Astrocyte (in vitro differentiated cells and primary cell): ENCODE data around the gene UROC1. TPM values are rescaled to one million over a fixed set of nuclear protein-coding genes. Genes with fewer than 3 reads are reported as not detected.

Experiments used
- DNase-seq: peaks from one replicate; pipeline ENCODE4 v3.0.0-alpha.2; 2010; ENCODE audit warnings: low read depth
- FAIRE-seq: peaks from 2 replicates; lab custom pipeline; 2011; peaks lifted over from hg19 to GRCh38; lab: Jason Lieb, UNC
- H2AFZ ChIP-seq: 2 replicates; pipeline ENCODE4 v1.6.0; 2012; ENCODE audit warnings: low read depth, low read length, inconsistent platforms
- H3K27ac ChIP-seq: 2 replicates; pipeline ENCODE4 v1.5.1; 2011; ENCODE audit warnings: low read depth, low read length, inconsistent platforms
- H3K27me3 ChIP-seq: 2 replicates; pipeline ENCODE4 v1.6.0; 2011; ENCODE audit warnings: low read length, inconsistent platforms; ENCODE audit not compliant: insufficient read depth
- H3K36me3 ChIP-seq: 2 replicates; pipeline ENCODE4 v1.5.1; 2011; ENCODE audit warnings: low read length, inconsistent platforms; ENCODE audit not compliant: insufficient read depth
- H3K4me1 ChIP-seq: 2 replicates; pipeline ENCODE4 v1.5.1; 2011; ENCODE audit warnings: low read length, inconsistent platforms; ENCODE audit not compliant: insufficient read depth
- H3K4me2 ChIP-seq: 2 replicates; pipeline ENCODE4 v1.6.0; 2012; ENCODE audit warnings: low read length, inconsistent platforms
- H3K4me3 ChIP-seq: 2 replicates; pipeline ENCODE4 v1.5.1; 2011; ENCODE audit warnings: low read depth, mild to moderate bottlenecking, low read length, inconsistent platforms; ENCODE audit not compliant: insufficient read depth
- H3K79me2 ChIP-seq: 2 replicates; pipeline ENCODE4 v1.6.0; 2012; ENCODE audit warnings: mild to moderate bottlenecking, low read length, inconsistent platforms; ENCODE audit not compliant: insufficient read depth
- H3K9ac ChIP-seq: 2 replicates; pipeline ENCODE4 v1.6.0; 2012; ENCODE audit warnings: mild to moderate bottlenecking, low read length, inconsistent platforms
- H3K9me3 ChIP-seq: 2 replicates; pipeline ENCODE4 v1.5.1; 2012; ENCODE audit warnings: low read depth, mild to moderate bottlenecking, low read length, inconsistent platforms; ENCODE audit not compliant: insufficient read depth
- H4K20me1 ChIP-seq: 2 replicates; pipeline ENCODE4 v1.6.0; 2012; ENCODE audit warnings: low read length, inconsistent platforms; ENCODE audit not compliant: insufficient read depth
- H3K27ac Mint-ChIP-seq: one replicate; pipeline ENCODE4 v1.8.0; 2021; ENCODE audit warnings: mild to moderate bottlenecking, mixed read lengths; ENCODE audit not compliant: unreplicated experiment
- H3K27me3 Mint-ChIP-seq: one replicate; pipeline ENCODE4 v1.8.0; 2021; ENCODE audit warnings: low read depth, mixed read lengths; ENCODE audit not compliant: unreplicated experiment
- H3K36me3 Mint-ChIP-seq: one replicate; pipeline ENCODE4 v1.8.0; 2021; ENCODE audit warnings: low read depth, mixed read lengths; ENCODE audit not compliant: unreplicated experiment
- H3K4me1 Mint-ChIP-seq: one replicate; pipeline ENCODE4 v1.8.0; 2021; ENCODE audit warnings: low read depth, mixed read lengths; ENCODE audit not compliant: unreplicated experiment
- H3K4me3 Mint-ChIP-seq: one replicate; pipeline ENCODE4 v1.8.0; 2021; ENCODE audit warnings: mild to moderate bottlenecking, moderate library complexity, mixed read lengths; ENCODE audit not compliant: unreplicated experiment
- H3K9me3 Mint-ChIP-seq: one replicate; pipeline ENCODE4 v1.8.0; 2021; ENCODE audit warnings: mild to moderate bottlenecking, mixed read lengths; ENCODE audit not compliant: unreplicated experiment
- EZH2 ChIP-seq: IDR thresholded peaks from 2 replicates; pipeline ENCODE4 v1.6.1; 2012; ENCODE audit warnings: mild to moderate bottlenecking, low read length, inconsistent platforms; ENCODE audit not compliant: insufficient read depth
- total RNA-seq: library from RNA; stranded (reverse); gene quantifications from 2 replicates; pipeline ENCODE4 v1.2.1, GENCODE V29; 2021
- TF ChIP-seq, protein P1 (sequence below): IDR thresholded peaks from 2 replicates; pipeline ENCODE4 v1.5.1; 2011; ENCODE audit warnings: low read depth, mild to moderate bottlenecking, inconsistent platforms, low read length, moderate library complexity; ENCODE audit not compliant: insufficient read depth

UROC1 gene
- total RNA-seq, 1 donor from 2014 or later, result not detected

- peaks cover 22% of the 10 kb centered on the region for H3K27me3 ChIP-seq
- no peak overlapping the region for H3K27ac ChIP-seq
- no peaks in the 10 kb centered on the region for H3K4me1 ChIP-seq
- Mint-ChIP-seq H3K36me3 (no peaks in the 10 kb centered on the region), H3K9me3 (no peaks in the 10 kb centered on the region), H3K4me3 (no peak overlapping the region), H3K27me3 (peaks cover 24% of the 10 kb centered on the region), H3K27ac (no peak overlapping the region), H3K4me1 (no peaks in the 10 kb centered on the region)
- FAIRE-seq (no peak), DNase-seq (no peak)
- H3K4me2 ChIP-seq, result no peak overlapping the region
- H3K36me3 ChIP-seq, result no peaks in the 10 kb centered on the region
- H3K9me3 ChIP-seq, result no peaks in the 10 kb centered on the region
- no peak overlapping the region for H2AFZ ChIP-seq
- TF ChIP-seq EZH2, result no peak
- TF ChIP-seq, protein P1, sequence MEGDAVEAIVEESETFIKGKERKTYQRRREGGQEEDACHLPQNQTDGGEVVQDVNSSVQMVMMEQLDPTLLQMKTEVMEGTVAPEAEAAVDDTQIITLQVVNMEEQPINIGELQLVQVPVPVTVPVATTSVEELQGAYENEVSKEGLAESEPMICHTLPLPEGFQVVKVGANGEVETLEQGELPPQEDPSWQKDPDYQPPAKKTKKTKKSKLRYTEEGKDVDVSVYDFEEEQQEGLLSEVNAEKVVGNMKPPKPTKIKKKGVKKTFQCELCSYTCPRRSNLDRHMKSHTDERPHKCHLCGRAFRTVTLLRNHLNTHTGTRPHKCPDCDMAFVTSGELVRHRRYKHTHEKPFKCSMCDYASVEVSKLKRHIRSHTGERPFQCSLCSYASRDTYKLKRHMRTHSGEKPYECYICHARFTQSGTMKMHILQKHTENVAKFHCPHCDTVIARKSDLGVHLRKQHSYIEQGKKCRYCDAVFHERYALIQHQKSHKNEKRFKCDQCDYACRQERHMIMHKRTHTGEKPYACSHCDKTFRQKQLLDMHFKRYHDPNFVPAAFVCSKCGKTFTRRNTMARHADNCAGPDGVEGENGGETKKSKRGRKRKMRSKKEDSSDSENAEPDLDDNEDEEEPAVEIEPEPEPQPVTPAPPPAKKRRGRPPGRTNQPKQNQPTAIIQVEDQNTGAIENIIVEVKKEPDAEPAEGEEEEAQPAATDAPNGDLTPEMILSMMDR, result no peak
- H3K4me3 ChIP-seq, result no peak overlapping the region
- no peaks in the 10 kb centered on the region for H4K20me1 ChIP-seq
- H3K9ac ChIP-seq, result no peak overlapping the region
- no peaks in the 10 kb centered on the region for H3K79me2 ChIP-seq
These were observed 35.2 kb upstream of the UROC1 start for GRCh38 chr3:126552688-126553283.

- Histone ChIP-seq H4K20me1 (no peaks in the 10 kb centered on the region), H3K79me2 (no peaks in the 10 kb centered on the region), H3K27ac (no peak overlapping the region), H3K27me3 (peaks cover 29% of the 10 kb centered on the region), H3K4me2 (no peak overlapping the region), H3K36me3 (no peaks in the 10 kb centered on the region), H3K4me1 (no peaks in the 10 kb centered on the region), H3K4me3 (no peak overlapping the region), H3K9me3 (no peaks in the 10 kb centered on the region), H3K9ac (no peak overlapping the region), H2AFZ (no peak overlapping the region)
- Mint-ChIP-seq H3K36me3 (no peaks in the 10 kb centered on the region), H3K4me3 (no peak overlapping the region), H3K27ac (no peak overlapping the region), H3K9me3 (no peaks in the 10 kb centered on the region), H3K4me1 (no peaks in the 10 kb centered on the region), H3K27me3 (peaks cover 31% of the 10 kb centered on the region)
- TF ChIP-seq, protein P1, result no peak
- TF ChIP-seq EZH2, result no peak
- no peak for DNase-seq
- FAIRE-seq, result no peak
These were observed 34.5 kb upstream of the UROC1 start for GRCh38 chr3:126551839-126552687.
